SK-N-SH (cell line): ENCODE measurements around the gene EXOC4. TPM values are rescaled to one million over a fixed set of nuclear protein-coding genes. Genes with fewer than 3 reads are reported as not detected.

ENCODE experiments used
- CTCF ChIA-PET: fragments of 300-600, 350-600 bp; formaldehyde crosslinking; extraction: SDS; loops from one replicate; lab custom pipeline; 2021; lab: Yijun Ruan, JAX
- POLR2A ChIA-PET: fragments of 350-600 bp; sonication (Branson Sonifier 250); formaldehyde crosslinking; extraction: SDS; loops from one replicate; lab custom pipeline; 2020; ENCODE audit warnings: antibody characterized with exemption, inconsistent platforms; lab: Yijun Ruan, JAX
- DNase-seq: peaks from one replicate; pipeline ENCODE4 v3.0.0; 2012
- H2AFZ ChIP-seq: fragments of 200-600 bp; sonication (generic); 2 replicates; pipeline ENCODE4 v1.8.1; 2016; ENCODE audit warnings: antibody characterized with exemption, mild to moderate bottlenecking, low read depth
- H3F3A ChIP-seq: fragments of 200-600 bp; sonication (generic); replicated peaks from 2 replicates; pipeline ENCODE3; 2016; ENCODE audit warnings: antibody characterized with exemption, mild to moderate bottlenecking; ENCODE audit not compliant: insufficient read depth
- H3K27ac ChIP-seq, 2 experiments: fragments of 200-500 bp in 1 of 2; fragments of 200-600 bp in 1 of 2; sonication (Bioruptor generic) in 1 of 2; sonication (generic), shearing (Covaris generic) in 1 of 2; 2 replicates each; pipeline versions ENCODE4 v1.5.1 to v1.6.1; 2014 to 2016; ENCODE audit warnings: low read depth in 2 of 2, inconsistent platforms in 1 of 2, low read length in 1 of 2, mild to moderate bottlenecking in 1 of 2, mixed read lengths in 1 of 2
- H3K27me3 ChIP-seq: fragments of 200-600 bp; sonication (generic), shearing (Covaris generic); 2 replicates; pipeline ENCODE4 v1.6.1; 2016; ENCODE audit warnings: mixed run types; ENCODE audit not compliant: insufficient read depth
- H3K36me3 ChIP-seq, 2 experiments: fragments of 200-500 bp in 1 of 2; fragments of 200-600 bp in 1 of 2; sonication (Bioruptor generic) in 1 of 2; sonication (generic) in 1 of 2; replicated peaks in 1 of 2; 2 replicates each; pipeline versions ENCODE3 to v1.5.1; 2014 to 2016; ENCODE audit warnings: low read length in 1 of 2, mild to moderate bottlenecking in 1 of 2; ENCODE audit not compliant: insufficient read depth in 2 of 2, control insufficient read depth in 1 of 2
- H3K4me1 ChIP-seq, 2 experiments: fragments of 200-500 bp in 1 of 2; fragments of 200-600 bp in 1 of 2; sonication (Bioruptor generic) in 1 of 2; sonication (generic), shearing (Covaris generic) in 1 of 2; 2 replicates each; pipeline versions ENCODE4 v1.5.1 to v1.6.1; 2014 to 2016; ENCODE audit warnings: low read depth in 1 of 2, low read length in 1 of 2, mixed run types in 1 of 2; ENCODE audit not compliant: insufficient read depth in 2 of 2, control insufficient read depth in 1 of 2
- H3K4me2 ChIP-seq: fragments of 200-600 bp; sonication (generic), shearing (Covaris generic); 2 replicates; pipeline ENCODE4 v1.6.1; 2017; ENCODE audit warnings: mixed run types
- H3K4me3 ChIP-seq, 2 experiments: fragments of 200-500 bp in 1 of 2; fragments of 200-600 bp in 1 of 2; sonication (Bioruptor generic) in 1 of 2; sonication (generic), shearing (Covaris generic) in 1 of 2; 2 replicates each; pipeline versions ENCODE4 v1.5.1 to v1.8.1; 2014 to 2016; ENCODE audit warnings: low read depth in 2 of 2, inconsistent platforms in 1 of 2, low read length in 1 of 2, mild to moderate bottlenecking in 1 of 2, mixed read lengths in 1 of 2, moderate library complexity in 1 of 2
- H3K79me2 ChIP-seq: fragments of 200-600 bp; sonication (generic); 2 replicates; pipeline ENCODE4 v1.8.1; 2017; ENCODE audit warnings: mild to moderate bottlenecking; ENCODE audit not compliant: insufficient read depth
- H3K9ac ChIP-seq: fragments of 200-600 bp; sonication (generic); 2 replicates; pipeline ENCODE4 v1.6.1; 2017; ENCODE audit warnings: mixed run types
- H3K9me2 ChIP-seq: fragments of 200-600 bp; sonication (generic); 2 replicates; pipeline ENCODE4 v1.6.1; 2017; ENCODE audit warnings: mixed run types
- H3K9me3 ChIP-seq: fragments of 200-600 bp; sonication (generic); 2 replicates; pipeline ENCODE4 v1.6.1; 2017; ENCODE audit warnings: mixed run types, mild to moderate bottlenecking, moderate library complexity
- H4K20me1 ChIP-seq: fragments of 200-600 bp; sonication (generic); 2 replicates; pipeline ENCODE4 v1.6.1; 2017; ENCODE audit warnings: mild to moderate bottlenecking, mixed run types; ENCODE audit not compliant: insufficient read depth
- CHD2 ChIP-seq: fragments of 150-350 bp; IDR thresholded peaks from 2 replicates; pipeline ENCODE4 v1.6.1; 2018; ENCODE audit warnings: low read length; ENCODE audit not compliant: partially characterized antibody
- CTCF ChIP-seq: fragments of 200-600 bp; sonication (generic); IDR thresholded peaks from 2 replicates; pipeline ENCODE4 v1.6.1; 2017; ENCODE audit warnings: antibody characterized with exemption, mild to moderate bottlenecking, moderate library complexity
- EP300 ChIP-seq, 2 experiments: IDR thresholded peaks; 2 replicates each; pipeline versions ENCODE4 v1.4.0 to v1.6.1; 2012; ENCODE audit warnings: borderline replicate concordance in 1 of 2, low read depth in 1 of 2, low read length in 1 of 2
- EZH2phosphoT487 ChIP-seq: fragments of 200-600 bp; sonication (generic); IDR thresholded peaks from 2 replicates; pipeline ENCODE4 v1.6.1; 2017; ENCODE audit warnings: low read depth, mixed run types, mild to moderate bottlenecking, antibody characterized with exemption, moderate library complexity, borderline replicate concordance
- FOSL2 ChIP-seq: IDR thresholded peaks from 2 replicates; pipeline ENCODE4 v1.4.0; 2012; ENCODE audit warnings: low read depth, mild to moderate bottlenecking, moderate library complexity, borderline replicate concordance
- GATA2 ChIP-seq: sonication (generic); formaldehyde crosslinking; IDR thresholded peaks from 2 replicates; pipeline ENCODE4 v1.5.0; 2020; ENCODE audit warnings: mild to moderate bottlenecking, missing genetic modification reagents
- MXI1 ChIP-seq: IDR thresholded peaks from 2 replicates; pipeline ENCODE4 v1.6.1; 2012; ENCODE audit warnings: mild to moderate bottlenecking, low read depth, low read length, improper control_type of control experiment
- NFIC ChIP-seq: IDR thresholded peaks from 2 replicates; pipeline ENCODE4 v1.4.0; 2012; ENCODE audit warnings: borderline replicate concordance
- PBX3 ChIP-seq: IDR thresholded peaks from 2 replicates; pipeline ENCODE4; 2012
- POLR2AphosphoS5 ChIP-seq: IDR thresholded peaks from 2 replicates; pipeline ENCODE4 v1.6.1; 2012; ENCODE audit warnings: low read depth, low read length
- RCOR1 ChIP-seq: fragments of 150-350 bp; IDR thresholded peaks from 2 replicates; pipeline ENCODE4 v1.6.1; 2017; ENCODE audit warnings: antibody characterized with exemption, low read length
- REST ChIP-seq: IDR thresholded peaks from 2 replicates; pipeline ENCODE4 v1.6.1; 2012; ENCODE audit warnings: mild to moderate bottlenecking, low read depth, low read length, moderate library complexity
- RXRA ChIP-seq: IDR thresholded peaks from 2 replicates; pipeline ENCODE4 v1.4.0; 2012; ENCODE audit warnings: low read depth, mild to moderate bottlenecking, borderline replicate concordance
- TCF12 ChIP-seq: IDR thresholded peaks from 2 replicates; pipeline ENCODE4 v1.4.0; 2012
- WGBS: methylation state at CpG from one replicate; pipeline ENCODE4 v1.1.6; 2017; ENCODE audit warnings: low lambda C conversion rate; 5-methylcytosine and 5-hydroxymethylcytosine counted together
- polyA plus RNA-seq, 3 experiments: library from polyadenylated mRNA; depleted of rRNA; stranded (reverse); fragments of >200 nt; gene quantifications; 2 replicates each; pipeline ENCODE4 v1.2.3, GENCODE V29; 2012
- TF ChIP-seq, protein P1 (sequence below): IDR thresholded peaks from 2 replicates; pipeline ENCODE4 v1.4.0; 2012; ENCODE audit warnings: low read depth, borderline replicate concordance

EXOC4 gene
- polyA plus RNA-seq, 1 of the 3 experiments (the other 2 are of a cell fraction) = 37.3 TPM

- no peaks in the 10 kb centered on the region for H3F3A ChIP-seq
- H3K4me3 ChIP-seq = no peak overlapping the region
- no peaks in the 10 kb centered on the region for H4K20me1 ChIP-seq
- no peaks in the 10 kb centered on the region for H3K79me2 ChIP-seq
- no peak for TF ChIP-seq REST
- TF ChIP-seq GATA2 (CRISPR knock-in tag) = peak; percentile 82
- TF ChIP-seq NFIC = no peak
- no peak for TF ChIP-seq CTCF
- TF ChIP-seq, protein P1, sequence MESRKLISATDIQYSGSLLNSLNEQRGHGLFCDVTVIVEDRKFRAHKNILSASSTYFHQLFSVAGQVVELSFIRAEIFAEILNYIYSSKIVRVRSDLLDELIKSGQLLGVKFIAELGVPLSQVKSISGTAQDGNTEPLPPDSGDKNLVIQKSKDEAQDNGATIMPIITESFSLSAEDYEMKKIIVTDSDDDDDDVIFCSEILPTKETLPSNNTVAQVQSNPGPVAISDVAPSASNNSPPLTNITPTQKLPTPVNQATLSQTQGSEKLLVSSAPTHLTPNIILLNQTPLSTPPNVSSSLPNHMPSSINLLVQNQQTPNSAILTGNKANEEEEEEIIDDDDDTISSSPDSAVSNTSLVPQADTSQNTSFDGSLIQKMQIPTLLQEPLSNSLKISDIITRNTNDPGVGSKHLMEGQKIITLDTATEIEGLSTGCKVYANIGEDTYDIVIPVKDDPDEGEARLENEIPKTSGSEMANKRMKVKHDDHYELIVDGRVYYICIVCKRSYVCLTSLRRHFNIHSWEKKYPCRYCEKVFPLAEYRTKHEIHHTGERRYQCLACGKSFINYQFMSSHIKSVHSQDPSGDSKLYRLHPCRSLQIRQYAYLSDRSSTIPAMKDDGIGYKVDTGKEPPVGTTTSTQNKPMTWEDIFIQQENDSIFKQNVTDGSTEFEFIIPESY = no peak
- TF ChIP-seq PBX3 = peak; percentile 59; the same call in 1 of the 2 replicates
- peak; percentile 67 for TF ChIP-seq POLR2AphosphoS5
- TF ChIP-seq FOSL2 = no peak
- TF ChIP-seq CHD2 = peak; percentile 7
- peak; percentile 38 to 93; a peak in 3 of 4 replicates for TF ChIP-seq EP300 (IDR thresholded peaks at IDR 0.05; ENCODE audit: borderline replicate concordance in 1 of 2, low read depth in 1 of 2, low read length in 1 of 2)
- no peak for TF ChIP-seq EZH2phosphoT487
- TF ChIP-seq RXRA = no peak
- TF ChIP-seq RCOR1 = peak; percentile 81; the same call in 1 of the 2 replicates
- peak; percentile 80 for TF ChIP-seq TCF12
- peak; percentile 44; the same call in 1 of the 2 replicates for TF ChIP-seq MXI1
- POLR2A ChIA-PET = interaction anchor here (1.5 kb wide), 1 partner anchor 135 kb away, joined by 3 read pairs; no protein-coding TSS in a partner anchor
- peak overlapping the region; percentile 10 to 98; a peak in 3 of 4 replicates for H3K27ac ChIP-seq
- CTCF ChIA-PET = interaction anchor here (1.3 to 1.9 kb wide), 3 partner anchors 13 to 95 kb away, joined by 3 to 5 read pairs (median 5); no protein-coding TSS in a partner anchor
- H3K9me3 ChIP-seq = no peaks in the 10 kb centered on the region
- H3K9me2 ChIP-seq = no peaks in the 10 kb centered on the region
- no peak overlapping the region for H3K9ac ChIP-seq
- H2AFZ ChIP-seq = no peak overlapping the region
- H3K4me2 ChIP-seq = no peak overlapping the region
- no peaks in the 10 kb centered on the region for H3K27me3 ChIP-seq
- DNase-seq = peak; percentile 15
- H3K4me1 ChIP-seq = peaks cover 10 to 23% of the 10 kb centered on the region in 2 experiments; a peak in 3 of 4 replicates
- H3K36me3 ChIP-seq = no peaks in the 10 kb centered on the region
- WGBS = 74% methylated on average over 7 of the region's 7 CpGs
These were observed 393.8 kb downstream of the EXOC4 start for GRCh38 chr7:133646472-133647315.
